ACHN (cell line): Measurements from ENCODE around the gene MYO16.
A peak's percentile ranks its signal among the peaks of the same experiment; 100 is the strongest.

Experiments used
- DNase-seq: peaks from one replicate; pipeline ENCODE4 v3.0.0-alpha.2; 2015
- in situ Hi-C: cut with HindIII; loops from 2 replicates; pipeline ENCODE4 v1.10.0; 2017; ENCODE audit warnings: low sequenced_read_pairs, low pct_ligation_motif_present, low pct_unique_long_range_greater_than_20kb

The MYO16 gene

DNA sequence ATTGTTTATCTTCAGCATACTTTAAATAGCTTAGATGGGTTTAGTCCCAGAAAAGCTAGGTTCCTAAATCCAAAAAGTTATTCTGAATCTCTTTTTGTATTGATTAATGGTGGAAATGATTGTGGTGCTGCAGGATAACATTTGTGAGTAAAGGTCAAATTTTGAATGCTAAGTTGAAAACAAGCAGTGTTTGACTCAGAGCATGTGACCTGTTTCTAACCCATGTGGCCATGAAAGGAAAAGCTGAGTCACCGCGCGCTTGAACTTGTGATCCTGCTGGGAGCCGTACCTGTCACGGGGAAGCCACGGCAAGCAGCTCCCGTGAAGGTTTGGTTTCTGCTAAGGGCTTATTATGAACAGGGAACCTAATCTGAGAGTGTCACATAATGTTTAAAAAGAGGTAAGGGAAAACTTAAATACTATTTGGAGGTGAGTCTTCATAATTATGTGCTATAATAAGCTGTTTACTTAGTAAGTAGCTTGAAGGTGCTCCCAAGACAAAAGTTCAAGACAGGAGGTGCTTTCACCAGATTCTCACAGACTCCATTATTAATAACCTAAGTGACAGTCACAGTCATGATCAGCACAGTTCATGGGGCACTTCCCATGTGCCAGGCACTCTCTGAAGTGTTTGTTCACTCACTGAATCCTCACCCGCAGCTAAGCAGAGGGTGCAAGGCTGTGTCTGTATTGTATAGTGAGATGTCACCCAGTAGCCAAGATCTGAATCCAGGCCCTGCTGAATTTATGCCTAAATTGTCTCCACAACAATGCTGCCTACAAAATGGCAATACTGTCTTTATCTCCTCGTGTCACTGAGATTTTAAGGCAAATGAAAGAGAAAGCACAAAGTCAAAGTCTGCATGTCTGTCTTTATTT is 286.5 kb downstream of the MYO16 start:
- in situ Hi-C loops = no loop called here
- DNase-seq = peak; percentile 91

- no peak for DNase-seq
- in situ Hi-C loops = no loop called here
Observed at GRCh38 chr13:108917581-108917980, 288.2 kb downstream of the MYO16 start.

- no peak for DNase-seq
- in situ Hi-C loops = no loop called here
Observed at GRCh38 chr13:108919036-108919907, 289.9 kb downstream of the MYO16 start.

GRCh38 chr13:108920137-108920536 is 290.7 kb downstream of the MYO16 start:
- in situ Hi-C loops = no loop called here
- DNase-seq = no peak

DNA sequence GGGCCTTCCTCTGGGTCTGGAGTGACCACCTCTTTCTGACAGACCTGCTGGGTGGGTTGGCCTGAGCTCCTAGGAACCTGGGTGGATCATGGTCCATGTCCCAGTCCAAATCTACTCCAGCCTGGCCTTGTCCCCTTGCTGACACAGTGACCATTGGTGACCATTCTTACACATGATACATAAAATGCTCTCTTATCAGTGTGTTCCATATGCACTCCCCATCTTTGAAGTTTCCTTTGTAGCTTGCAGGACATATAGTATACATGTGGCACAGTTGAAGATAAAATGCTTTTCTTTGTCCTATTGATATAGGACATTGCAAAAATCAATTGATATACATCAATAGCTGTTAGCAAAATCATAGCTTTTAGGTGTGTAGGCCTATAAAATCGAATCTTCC is 291.8 kb downstream of the MYO16 start:
- in situ Hi-C loops = no loop called here
- no peak for DNase-seq

DNA sequence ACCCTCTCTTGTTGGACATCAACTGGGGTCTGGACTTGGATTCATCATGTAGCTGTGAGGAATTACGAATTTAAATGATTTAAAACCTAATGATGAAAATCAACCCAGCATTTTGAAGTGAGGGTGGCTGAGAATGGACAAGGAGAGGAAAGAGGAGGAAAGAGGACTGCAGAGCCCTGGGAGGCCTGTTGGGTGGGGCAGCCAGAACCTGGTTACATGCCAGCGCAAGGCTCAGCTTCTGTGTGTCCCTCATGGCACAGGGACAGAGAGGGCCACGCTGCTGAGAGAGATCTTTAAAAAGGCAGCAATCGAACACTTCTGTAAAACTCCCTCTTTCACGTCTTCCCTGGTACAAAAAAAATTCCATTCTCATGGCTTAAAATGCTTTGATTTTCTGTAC is 292.7 kb downstream of the MYO16 start:
- in situ Hi-C loops = no loop called here
- no peak for DNase-seq

DNA sequence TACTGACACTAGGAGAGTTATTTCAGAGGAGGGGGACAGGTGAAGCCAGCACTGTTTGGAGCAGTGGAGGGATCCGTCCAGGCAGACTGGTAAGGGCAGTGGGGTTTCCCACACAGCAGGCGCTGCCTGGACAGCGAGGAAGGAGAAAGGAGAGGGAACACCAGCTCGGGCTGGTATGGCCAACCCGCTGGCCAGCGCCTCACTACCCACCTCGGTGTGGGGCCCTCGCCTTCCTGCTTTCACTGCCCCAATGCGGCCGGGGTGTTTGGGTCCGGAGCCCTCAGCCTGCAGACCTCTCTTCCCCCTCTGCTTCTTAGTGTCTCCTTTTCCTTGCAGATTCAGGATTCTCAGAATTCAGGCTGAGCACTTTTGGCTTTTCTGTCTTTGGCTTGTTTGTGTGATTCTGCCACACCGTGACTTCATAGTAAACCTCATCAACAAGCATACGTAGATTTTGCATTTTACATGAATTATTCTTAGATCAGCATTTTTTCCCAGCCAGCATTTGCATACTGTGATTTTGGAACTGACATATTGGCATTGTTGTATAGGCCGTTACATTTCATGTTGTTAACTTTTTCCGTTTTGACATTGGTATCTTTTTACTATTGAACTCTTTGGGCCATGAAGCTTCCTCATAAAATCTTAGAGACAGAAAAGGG is 294.1 kb downstream of the MYO16 start:
- DNase-seq = no peak
- in situ Hi-C loops = no loop called here

DNA sequence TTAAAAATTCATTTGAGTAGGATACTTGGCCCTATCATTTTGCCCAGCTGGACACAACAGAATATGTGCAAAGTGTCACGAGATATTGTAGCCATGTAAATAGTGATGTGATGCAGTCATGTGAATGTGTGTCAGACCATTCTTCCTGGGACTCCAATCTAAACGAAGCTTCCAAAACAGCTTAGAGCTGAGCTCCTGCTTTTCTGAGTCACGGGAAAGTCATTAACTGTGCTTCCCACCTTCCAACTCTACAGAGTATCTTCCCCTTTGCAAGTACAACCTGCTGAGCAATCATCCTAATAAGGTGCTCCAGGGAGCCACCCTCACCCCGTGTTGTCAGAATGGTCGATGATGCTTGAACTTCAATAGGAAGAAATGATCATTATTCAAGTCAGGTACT is 294.7 kb downstream of the MYO16 start:
- in situ Hi-C loops = no loop called here

DNA sequence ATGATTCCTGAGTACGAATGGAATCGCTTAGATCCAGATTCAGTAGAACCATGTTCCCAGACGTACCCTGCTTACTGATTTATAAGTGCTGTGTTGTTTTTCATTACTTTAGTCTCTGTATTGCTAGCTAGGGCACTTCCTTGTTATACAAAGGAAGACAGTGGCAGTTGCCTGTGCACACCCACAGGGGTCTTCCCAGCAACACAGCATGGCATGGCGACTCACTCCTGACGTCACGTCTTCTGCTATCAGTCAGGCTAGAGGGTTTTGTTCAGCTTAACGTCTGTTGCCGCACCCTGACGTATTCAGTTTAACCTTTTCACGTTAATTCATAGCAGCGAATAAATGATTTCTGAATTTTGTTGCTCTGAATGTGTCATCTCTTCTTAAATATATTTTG is 295.1 kb downstream of the MYO16 start:
- in situ Hi-C loops = no loop called here
- no peak for DNase-seq

More for the DNA sequence above, 294.7 kb downstream of the MYO16 start:
- no peak for DNase-seq

DNA sequence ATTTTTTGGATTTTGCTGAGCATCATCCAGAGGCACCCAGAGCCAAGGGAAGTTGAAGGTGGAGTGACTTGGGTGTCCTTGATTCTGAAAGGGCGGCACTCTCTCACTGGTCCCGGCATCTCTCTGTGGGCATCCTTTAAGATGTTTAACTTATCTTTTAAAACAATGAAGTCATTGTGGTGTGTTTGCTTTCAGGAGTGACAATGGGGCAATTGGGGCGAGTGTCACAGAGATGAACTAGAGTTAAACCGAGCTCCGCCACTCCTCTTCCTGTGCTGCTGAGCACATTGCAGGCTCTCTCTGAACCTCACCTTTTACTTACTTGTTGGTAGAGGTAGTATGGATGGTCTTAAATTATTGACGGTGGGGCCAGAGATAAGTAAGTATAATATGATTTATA is 295.7 kb downstream of the MYO16 start:
- DNase-seq = no peak
- in situ Hi-C loops = no loop called here

DNA sequence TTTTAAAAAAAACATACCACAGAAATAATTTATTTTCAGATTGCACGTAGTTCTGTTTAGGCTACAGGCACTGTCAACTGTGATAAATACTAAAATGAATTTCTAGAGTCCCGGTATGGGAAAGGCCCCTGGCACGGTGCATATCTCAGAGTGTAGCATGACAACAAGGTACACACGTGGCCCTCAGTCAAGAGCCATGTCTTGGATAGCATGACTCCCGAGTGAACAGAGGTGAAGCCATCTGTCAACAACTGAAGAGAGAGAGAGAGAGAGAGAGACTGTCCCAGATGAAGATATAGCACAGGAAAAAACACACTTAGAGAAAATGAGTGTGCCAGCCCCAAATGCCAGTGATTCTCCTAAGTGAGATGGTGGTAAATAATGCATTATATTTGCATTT is 297.5 kb downstream of the MYO16 start:
- in situ Hi-C loops = no loop called here
- no peak for DNase-seq

DNA sequence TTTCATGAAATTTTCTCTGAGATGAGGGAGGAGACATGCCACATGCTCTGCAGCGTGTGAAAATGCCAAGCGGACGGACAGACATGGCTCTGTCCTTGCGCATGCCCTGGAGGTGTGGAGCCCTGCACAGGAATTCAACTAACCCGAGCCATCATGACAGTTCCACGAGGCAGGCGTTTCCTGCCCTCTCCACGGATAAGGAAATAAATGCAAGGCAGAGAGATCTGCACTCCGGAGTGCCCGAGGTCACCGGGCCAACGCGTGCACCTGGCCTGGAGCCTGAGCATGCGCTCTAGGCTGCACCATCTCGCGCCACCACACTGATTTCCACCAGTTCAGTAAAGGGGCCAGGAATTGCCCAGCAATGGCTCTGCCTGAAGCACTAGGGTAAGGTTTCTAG is 298.2 kb downstream of the MYO16 start:
- in situ Hi-C loops = no loop called here
- DNase-seq = no peak

- DNase-seq = no peak
- in situ Hi-C loops = no loop called here
Observed at GRCh38 chr13:108929532-108930206, 300.3 kb downstream of the MYO16 start.

GRCh38 chr13:108932196-108932595 is 302.8 kb downstream of the MYO16 start:
- in situ Hi-C loops = no loop called here
- no peak for DNase-seq

DNA sequence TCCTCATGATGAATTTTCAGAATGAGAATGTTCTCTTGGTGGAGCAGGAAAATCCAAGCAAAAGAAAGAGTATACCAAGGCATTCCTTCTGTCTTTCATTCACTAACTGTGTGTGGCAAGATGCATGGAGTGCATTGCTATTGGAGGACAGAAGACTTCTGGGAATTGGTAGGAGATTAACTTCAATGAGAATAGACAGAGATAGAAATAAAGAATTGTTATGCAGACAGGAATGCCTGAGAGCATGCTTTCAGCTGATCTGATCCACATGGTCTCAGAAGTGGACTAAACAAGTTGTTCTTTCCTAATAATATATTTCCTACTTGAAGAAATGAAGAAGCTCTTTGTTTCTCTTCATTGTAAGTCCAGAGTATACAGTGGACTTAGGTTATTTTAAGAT is 303.6 kb downstream of the MYO16 start:
- no peak for DNase-seq
- in situ Hi-C loops = no loop called here

DNA sequence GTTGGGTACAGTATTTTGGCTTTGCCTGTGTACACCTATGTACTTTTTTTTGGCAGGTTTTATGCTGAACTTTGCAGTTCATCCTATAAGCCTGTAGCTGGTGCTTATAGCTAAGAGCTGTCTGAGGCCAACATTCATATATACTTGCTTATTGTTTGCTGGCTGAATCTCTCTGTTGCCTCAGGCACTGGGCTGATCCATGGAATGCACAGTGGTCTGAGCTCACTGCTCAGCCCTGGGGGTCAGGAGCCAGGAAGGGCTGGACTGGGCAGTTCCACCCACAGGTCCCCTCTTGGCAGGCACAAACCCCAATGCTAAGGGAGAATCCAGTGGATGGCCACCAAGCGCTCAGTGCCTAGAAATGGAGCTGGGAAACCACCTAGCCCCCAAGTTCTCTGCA is 308.7 kb downstream of the MYO16 start:
- in situ Hi-C loops = no loop called here
- DNase-seq = no peak

- in situ Hi-C loops = no loop called here
- DNase-seq = no peak
Observed at GRCh38 chr13:108940121-108940520, 310.7 kb downstream of the MYO16 start.

DNA sequence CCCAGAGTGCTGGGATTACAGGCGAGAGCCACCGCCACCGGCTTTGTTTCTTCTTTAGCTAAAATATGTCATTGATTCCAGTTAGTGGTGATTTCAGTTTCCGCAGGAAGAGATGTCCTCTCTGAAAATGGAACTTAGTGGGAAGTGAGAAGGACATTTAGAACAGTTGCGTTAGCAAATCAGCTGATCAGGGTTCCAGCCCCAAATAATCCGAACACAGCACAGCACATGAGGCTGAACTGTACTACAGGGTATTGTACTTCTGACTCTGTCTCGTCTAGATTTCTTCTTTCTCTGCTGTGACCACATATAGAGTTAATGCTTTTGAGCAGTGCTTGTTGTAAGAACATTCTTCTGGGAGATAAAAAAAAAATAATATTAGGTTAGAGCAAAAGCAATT is 314.4 kb downstream of the MYO16 start:
- in situ Hi-C loops = no loop called here

GRCh38 chr13:108944760-108945159 is 315.3 kb downstream of the MYO16 start:
- in situ Hi-C loops = no loop called here
- DNase-seq = no peak

More for the DNA sequence above, 314.4 kb downstream of the MYO16 start:
- no peak for DNase-seq
